VCaP (cell line): ENCODE data around the gene DLD.
A peak's percentile ranks its signal among the peaks of the same experiment; 100 is the strongest.

ENCODE experiments used
- H3K27ac ChIP-seq: fragments of 450-650 bp; 2 replicates; pipeline ENCODE4 v1.5.1; 2017
- CTCF ChIP-seq: fragments of 450-650 bp; conservative IDR thresholded peaks from 2 replicates; pipeline ENCODE4 v1.5.1; 2017; ENCODE audit warnings: mild to moderate bottlenecking, moderate library complexity

DLD gene

GRCh38 chr7:107850643-107851042, 40.3 kb upstream of the DLD start:
- no peak for TF ChIP-seq CTCF
- no peak overlapping the region for H3K27ac ChIP-seq

- TF ChIP-seq CTCF, result no peak
- peak overlapping the region; percentile 90; the same call in 1 of the 2 replicates for H3K27ac ChIP-seq
These were observed 36.5 kb upstream of the DLD start for GRCh38 chr7:107854454-107854853.

- H3K27ac ChIP-seq, result peak overlapping the region; percentile 90; the same call in 1 of the 2 replicates
- TF ChIP-seq CTCF, result no peak
These were observed 36.0 kb upstream of the DLD start for GRCh38 chr7:107854989-107855388.

GRCh38 chr7:107856806-107857540, 34.0 kb upstream of the DLD start:
- TF ChIP-seq CTCF, result no peak
- H3K27ac ChIP-seq, result peak overlapping the region; percentile 90

GRCh38 chr7:107857541-107857912, 33.5 kb upstream of the DLD start:
- TF ChIP-seq CTCF, result no peak
- H3K27ac ChIP-seq, result peak overlapping the region; percentile 90

GRCh38 chr7:107858280-107858679, 32.7 kb upstream of the DLD start:
- no peak for TF ChIP-seq CTCF
- H3K27ac ChIP-seq, result peak overlapping the region; percentile 90

- TF ChIP-seq CTCF, result no peak
- H3K27ac ChIP-seq, result peak overlapping the region; percentile 33; the same call in 1 of the 2 replicates
These were observed 30.6 kb upstream of the DLD start for GRCh38 chr7:107860279-107860961.
